C4-2B (cell line): ENCODE results near the gene SLC40A1.

Experiments
- CTCF ChIP-seq: fragments of 450-650 bp; conservative IDR thresholded peaks from 2 replicates; pipeline ENCODE4 v1.5.1; 2017; ENCODE audit warnings: mild to moderate bottlenecking
- ZFX ChIP-seq: fragments of 450-650 bp; IDR thresholded peaks from 2 replicates; pipeline ENCODE4 v1.6.1; 2017

GRCh38 chr2:189551808-189552207 is 28.8 kb downstream of the SLC40A1 start:
- TF ChIP-seq CTCF (no peak), ZFX (no peak)
